HL-60 (cell line): ENCODE measurements around the gene PTPRJ.

Source experiments
- DNase-seq, 2 experiments: peaks; one replicate each; pipeline ENCODE4 v3.0.0-alpha.2; 2010 to 2020; ENCODE audit warnings: low read depth in 1 of 2, low spot score in 1 of 2
- H3K27ac ChIP-seq: fragments of 250-450 bp; sonication (Bioruptor Pico); replicated peaks from 2 replicates; pipeline ENCODE4 v1.5.1; 2020; ENCODE audit warnings: mild to moderate bottlenecking, moderate library complexity
- H3K27me3 ChIP-seq: fragments of 250-450 bp; sonication (Bioruptor Pico); 2 replicates; pipeline ENCODE4 v1.5.1; 2021; ENCODE audit warnings: mild to moderate bottlenecking, moderate library complexity; ENCODE audit not compliant: insufficient read depth, poor library complexity, severe bottlenecking
- H3K4me3 ChIP-seq: replicated peaks from 2 replicates; pipeline ENCODE4 v1.5.1; 2011; ENCODE audit warnings: mild to moderate bottlenecking, control low read depth, low read length; ENCODE audit not compliant: insufficient read depth
- GABPA ChIP-seq: IDR thresholded peaks from 2 replicates; pipeline ENCODE4 v1.6.1; 2012; ENCODE audit warnings: low read depth
- POLR2AphosphoS5 ChIP-seq: IDR thresholded peaks from 2 replicates; pipeline ENCODE4 v1.6.1; 2012; ENCODE audit warnings: low read depth
- SPI1 ChIP-seq: IDR thresholded peaks from 2 replicates; pipeline ENCODE4 v1.6.1; 2012; ENCODE audit warnings: low read depth, mild to moderate bottlenecking, borderline replicate concordance
- TF ChIP-seq, protein P1 (sequence below): IDR thresholded peaks from one replicate; pipeline ENCODE4 v1.5.1; 2011; ENCODE audit warnings: low read length, control low read depth, inconsistent platforms; ENCODE audit not compliant: insufficient read depth
- TF ChIP-seq, protein P2 (sequence below): IDR thresholded peaks from 2 replicates; pipeline ENCODE4 v1.6.1; 2012; ENCODE audit warnings: low read depth; ENCODE audit not compliant: insufficient replicate concordance

Gene PTPRJ

GRCh38 chr11:48043991-48044512 lies 63.7 kb downstream of the PTPRJ start:
- Histone ChIP-seq H3K27ac (peak overlapping the region; percentile 11; the same call in 1 of the 2 replicates), H3K27me3 (no peaks in the 10 kb centered on the region), H3K4me3 (no peak overlapping the region)
- TF ChIP-seq, protein P1, sequence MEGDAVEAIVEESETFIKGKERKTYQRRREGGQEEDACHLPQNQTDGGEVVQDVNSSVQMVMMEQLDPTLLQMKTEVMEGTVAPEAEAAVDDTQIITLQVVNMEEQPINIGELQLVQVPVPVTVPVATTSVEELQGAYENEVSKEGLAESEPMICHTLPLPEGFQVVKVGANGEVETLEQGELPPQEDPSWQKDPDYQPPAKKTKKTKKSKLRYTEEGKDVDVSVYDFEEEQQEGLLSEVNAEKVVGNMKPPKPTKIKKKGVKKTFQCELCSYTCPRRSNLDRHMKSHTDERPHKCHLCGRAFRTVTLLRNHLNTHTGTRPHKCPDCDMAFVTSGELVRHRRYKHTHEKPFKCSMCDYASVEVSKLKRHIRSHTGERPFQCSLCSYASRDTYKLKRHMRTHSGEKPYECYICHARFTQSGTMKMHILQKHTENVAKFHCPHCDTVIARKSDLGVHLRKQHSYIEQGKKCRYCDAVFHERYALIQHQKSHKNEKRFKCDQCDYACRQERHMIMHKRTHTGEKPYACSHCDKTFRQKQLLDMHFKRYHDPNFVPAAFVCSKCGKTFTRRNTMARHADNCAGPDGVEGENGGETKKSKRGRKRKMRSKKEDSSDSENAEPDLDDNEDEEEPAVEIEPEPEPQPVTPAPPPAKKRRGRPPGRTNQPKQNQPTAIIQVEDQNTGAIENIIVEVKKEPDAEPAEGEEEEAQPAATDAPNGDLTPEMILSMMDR: no peak
- TF ChIP-seq SPI1: no peak
- TF ChIP-seq, protein P2, sequence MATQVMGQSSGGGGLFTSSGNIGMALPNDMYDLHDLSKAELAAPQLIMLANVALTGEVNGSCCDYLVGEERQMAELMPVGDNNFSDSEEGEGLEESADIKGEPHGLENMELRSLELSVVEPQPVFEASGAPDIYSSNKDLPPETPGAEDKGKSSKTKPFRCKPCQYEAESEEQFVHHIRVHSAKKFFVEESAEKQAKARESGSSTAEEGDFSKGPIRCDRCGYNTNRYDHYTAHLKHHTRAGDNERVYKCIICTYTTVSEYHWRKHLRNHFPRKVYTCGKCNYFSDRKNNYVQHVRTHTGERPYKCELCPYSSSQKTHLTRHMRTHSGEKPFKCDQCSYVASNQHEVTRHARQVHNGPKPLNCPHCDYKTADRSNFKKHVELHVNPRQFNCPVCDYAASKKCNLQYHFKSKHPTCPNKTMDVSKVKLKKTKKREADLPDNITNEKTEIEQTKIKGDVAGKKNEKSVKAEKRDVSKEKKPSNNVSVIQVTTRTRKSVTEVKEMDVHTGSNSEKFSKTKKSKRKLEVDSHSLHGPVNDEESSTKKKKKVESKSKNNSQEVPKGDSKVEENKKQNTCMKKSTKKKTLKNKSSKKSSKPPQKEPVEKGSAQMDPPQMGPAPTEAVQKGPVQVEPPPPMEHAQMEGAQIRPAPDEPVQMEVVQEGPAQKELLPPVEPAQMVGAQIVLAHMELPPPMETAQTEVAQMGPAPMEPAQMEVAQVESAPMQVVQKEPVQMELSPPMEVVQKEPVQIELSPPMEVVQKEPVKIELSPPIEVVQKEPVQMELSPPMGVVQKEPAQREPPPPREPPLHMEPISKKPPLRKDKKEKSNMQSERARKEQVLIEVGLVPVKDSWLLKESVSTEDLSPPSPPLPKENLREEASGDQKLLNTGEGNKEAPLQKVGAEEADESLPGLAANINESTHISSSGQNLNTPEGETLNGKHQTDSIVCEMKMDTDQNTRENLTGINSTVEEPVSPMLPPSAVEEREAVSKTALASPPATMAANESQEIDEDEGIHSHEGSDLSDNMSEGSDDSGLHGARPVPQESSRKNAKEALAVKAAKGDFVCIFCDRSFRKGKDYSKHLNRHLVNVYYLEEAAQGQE: no peak
- TF ChIP-seq GABPA: no peak
- no peak for TF ChIP-seq POLR2AphosphoS5
- DNase-seq: no peak

GRCh38 chr11:48044577-48044976 lies 64.2 kb downstream of the PTPRJ start:
- Histone ChIP-seq H3K27ac (peak overlapping the region; percentile 14; the same call in 1 of the 2 replicates), H3K4me3 (no peak overlapping the region), H3K27me3 (no peaks in the 10 kb centered on the region)
- TF ChIP-seq, protein P2: no peak
- TF ChIP-seq POLR2AphosphoS5: no peak
- no peak for TF ChIP-seq GABPA
- TF ChIP-seq SPI1: no peak
- TF ChIP-seq, protein P1: no peak
- DNase-seq: no peak

GRCh38 chr11:48045536-48045935 lies 65.2 kb downstream of the PTPRJ start:
- Histone ChIP-seq H3K27me3 (no peaks in the 10 kb centered on the region), H3K4me3 (no peak overlapping the region), H3K27ac (no peak overlapping the region)
- TF ChIP-seq POLR2AphosphoS5: no peak
- no peak for TF ChIP-seq GABPA
- TF ChIP-seq, protein P1: no peak
- TF ChIP-seq SPI1: no peak
- TF ChIP-seq, protein P2: no peak
- no peak for DNase-seq
